RWPE1 (cell line): ENCODE data around the gene STBD1.

Experiments
- CTCF ChIA-PET: fragments of 350-600 bp; sonication (Branson Sonifier 250); formaldehyde crosslinking; extraction: SDS; loops from one replicate; lab custom pipeline; 2021; lab: Yijun Ruan, JAX
- POLR2A ChIA-PET: fragments of 400-600 bp; formaldehyde crosslinking; extraction: SDS; loops from one replicate; lab custom pipeline; 2020; ENCODE audit warnings: antibody characterized with exemption; ENCODE audit not compliant: low non-redundant PET; lab: Yijun Ruan, JAX
- DNase-seq: peaks from one replicate; pipeline ENCODE4 v3.0.0; 2012; ENCODE audit warnings: low spot score
- H3K27ac ChIP-seq: fragments of 450-650 bp; 2 replicates; pipeline ENCODE4 v1.5.1; 2017
- CTCF ChIP-seq: fragments of 450-650 bp; conservative IDR thresholded peaks from 2 replicates; pipeline ENCODE4 v1.5.1; 2017; ENCODE audit warnings: low read depth, mild to moderate bottlenecking

Gene STBD1

GRCh38 chr4:76267811-76268210, 38.7 kb upstream of the STBD1 start:
- no peak for TF ChIP-seq CTCF
- DNase-seq = no peak
- POLR2A ChIA-PET = no interaction called here
- no peak overlapping the region for H3K27ac ChIP-seq
- CTCF ChIA-PET = interaction anchor here (0.5 to 0.6 kb wide), 2 partner anchors 14 to 70 kb away, joined by 3 to 4 read pairs; no protein-coding TSS in a partner anchor

- no peak overlapping the region for H3K27ac ChIP-seq
- CTCF ChIA-PET = interaction anchor here (0.7 kb wide), 1 partner anchor 64 kb away, joined by 3 read pairs; no protein-coding TSS in a partner anchor
- no peak for DNase-seq
- POLR2A ChIA-PET = no interaction called here
- TF ChIP-seq CTCF = no peak
These were observed 36.0 kb upstream of the STBD1 start for GRCh38 chr4:76270244-76271175.

- H3K27ac ChIP-seq = no peak overlapping the region
These were observed 35.3 kb upstream of the STBD1 start for GRCh38 chr4:76271248-76271647.

GRCh38 chr4:76272073-76272472, 34.5 kb upstream of the STBD1 start:
- DNase-seq = no peak
- no peak for TF ChIP-seq CTCF
- H3K27ac ChIP-seq = no peak overlapping the region
- ChIA-PET CTCF (no interaction called here), POLR2A (no interaction called here)

More at GRCh38 chr4:76271248-76271647, 35.3 kb upstream of the STBD1 start:
- CTCF ChIA-PET = no interaction called here
- TF ChIP-seq CTCF = no peak
- POLR2A ChIA-PET = no interaction called here
- no peak for DNase-seq

- no peak for DNase-seq
- no peak for TF ChIP-seq CTCF
- no peak overlapping the region for H3K27ac ChIP-seq
- CTCF ChIA-PET = no interaction called here
- POLR2A ChIA-PET = no interaction called here
These were observed 34.0 kb upstream of the STBD1 start for GRCh38 chr4:76272582-76272981.

- ChIA-PET POLR2A (no interaction called here), CTCF (no interaction called here)
- no peak for DNase-seq
- no peak for TF ChIP-seq CTCF
- no peak overlapping the region for H3K27ac ChIP-seq
These were observed 33.5 kb upstream of the STBD1 start for GRCh38 chr4:76272999-76273398.
